Fibroblast of skin of back (primary cell): ENCODE measurements around the gene DYNLL2.
"Not testable (repeated sequence)": the region's sequence is repeated elsewhere in the genome, so short reads cannot be mapped to it uniquely, and the experiment has no call there.

ENCODE experiments used
- DNase-seq: peaks from one replicate; pipeline ENCODE4 v3.0.0-alpha.2; 2013

DYNLL2 gene

GRCh38 chr17:58073266-58073665 is 10.0 kb upstream of the DYNLL2 start:
- DNase-seq: not testable (repeated sequence)

DNA sequence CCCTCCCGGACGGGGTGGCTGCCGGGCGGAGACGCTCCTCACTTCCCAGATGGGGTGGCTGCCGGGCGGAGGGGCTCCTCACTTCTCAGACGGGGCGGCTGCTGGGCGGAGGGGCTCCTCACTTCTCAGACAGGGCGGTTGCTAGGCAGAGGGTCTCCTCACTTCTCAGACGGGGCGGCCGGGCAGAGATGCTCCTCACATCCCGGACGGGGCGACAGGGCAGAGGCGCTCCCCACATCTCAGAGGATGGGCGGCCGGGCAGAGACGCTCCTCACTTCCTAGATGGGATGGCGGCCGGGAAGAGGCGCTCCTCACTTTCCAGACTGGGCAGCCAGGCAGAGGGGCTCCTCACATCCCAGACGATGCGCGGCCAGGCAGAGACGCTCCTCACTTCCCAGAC is 8.8 kb upstream of the DYNLL2 start:
- not testable (repeated sequence) for DNase-seq

DNA sequence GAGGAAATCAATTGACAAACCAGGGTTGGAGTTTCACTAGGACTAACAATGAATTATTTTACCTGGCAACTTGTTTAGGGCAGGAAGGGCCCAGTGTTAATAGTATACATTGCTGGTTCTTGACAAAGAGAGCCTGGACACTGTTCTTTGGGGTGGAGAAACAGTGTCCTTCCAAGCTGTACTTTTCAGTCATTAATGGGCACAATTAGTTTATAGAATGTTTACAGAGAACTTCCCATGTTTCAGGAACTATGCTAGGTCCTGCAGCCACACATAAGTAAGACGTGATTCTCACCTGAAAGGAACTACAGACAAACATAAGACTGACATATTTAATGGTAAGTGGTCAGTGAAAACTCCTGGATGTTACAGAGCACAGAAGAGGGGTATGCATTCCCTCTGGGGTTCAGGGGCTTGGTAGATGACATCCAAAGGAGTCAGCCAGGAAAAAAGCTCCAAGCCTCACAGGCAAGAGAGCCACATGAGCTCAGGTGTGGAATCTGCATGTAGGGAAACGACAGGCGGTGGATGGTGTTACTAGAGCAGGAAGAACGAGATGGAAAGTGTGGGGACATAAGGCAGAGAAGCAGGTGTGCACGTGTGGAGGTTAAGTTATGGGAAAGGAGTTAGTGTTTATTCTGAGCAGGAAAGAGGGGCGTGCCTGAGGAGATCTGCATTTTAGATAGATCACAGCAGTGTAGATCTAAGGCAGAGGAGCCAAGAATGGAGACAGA is 3.8 kb upstream of the DYNLL2 start:
- DNase-seq: no peak

DNA sequence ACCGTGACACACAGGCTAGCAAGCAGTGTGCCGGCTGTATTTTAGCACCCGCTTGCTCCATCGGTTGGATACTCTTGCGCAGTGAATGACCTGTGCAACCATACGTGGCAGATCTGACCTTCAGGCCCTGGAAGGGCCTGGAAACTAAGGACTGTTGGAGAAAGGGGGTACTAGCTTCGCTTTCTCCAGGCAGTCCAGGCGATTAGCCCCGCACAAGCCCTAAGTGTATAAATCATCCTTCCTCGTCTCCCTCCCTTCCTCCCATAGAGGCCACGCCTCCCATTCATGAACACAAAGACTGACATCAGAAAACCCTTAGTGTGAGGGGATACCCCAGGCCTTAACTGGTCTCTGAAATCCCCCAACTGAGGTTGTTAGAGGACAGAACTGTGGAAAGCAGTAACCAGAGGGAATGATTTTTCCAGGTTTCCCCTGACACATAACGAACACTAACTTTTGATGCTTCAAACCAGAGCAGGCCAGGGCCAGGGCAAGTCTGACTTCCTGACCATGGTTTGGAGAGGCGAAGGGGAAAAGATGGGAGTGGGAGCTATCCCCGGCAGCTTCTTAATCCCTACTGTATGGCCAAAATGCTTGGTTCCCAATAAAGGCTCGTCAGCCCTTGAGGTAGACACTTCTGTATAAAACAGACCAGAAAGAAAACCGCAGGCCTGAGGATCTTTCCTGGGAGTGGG is 1.4 kb upstream of the DYNLL2 start:
- no peak for DNase-seq

- no peak for DNase-seq
Observed at GRCh38 chr17:58082341-58082869, 814 bp upstream of the DYNLL2 start.

DNA sequence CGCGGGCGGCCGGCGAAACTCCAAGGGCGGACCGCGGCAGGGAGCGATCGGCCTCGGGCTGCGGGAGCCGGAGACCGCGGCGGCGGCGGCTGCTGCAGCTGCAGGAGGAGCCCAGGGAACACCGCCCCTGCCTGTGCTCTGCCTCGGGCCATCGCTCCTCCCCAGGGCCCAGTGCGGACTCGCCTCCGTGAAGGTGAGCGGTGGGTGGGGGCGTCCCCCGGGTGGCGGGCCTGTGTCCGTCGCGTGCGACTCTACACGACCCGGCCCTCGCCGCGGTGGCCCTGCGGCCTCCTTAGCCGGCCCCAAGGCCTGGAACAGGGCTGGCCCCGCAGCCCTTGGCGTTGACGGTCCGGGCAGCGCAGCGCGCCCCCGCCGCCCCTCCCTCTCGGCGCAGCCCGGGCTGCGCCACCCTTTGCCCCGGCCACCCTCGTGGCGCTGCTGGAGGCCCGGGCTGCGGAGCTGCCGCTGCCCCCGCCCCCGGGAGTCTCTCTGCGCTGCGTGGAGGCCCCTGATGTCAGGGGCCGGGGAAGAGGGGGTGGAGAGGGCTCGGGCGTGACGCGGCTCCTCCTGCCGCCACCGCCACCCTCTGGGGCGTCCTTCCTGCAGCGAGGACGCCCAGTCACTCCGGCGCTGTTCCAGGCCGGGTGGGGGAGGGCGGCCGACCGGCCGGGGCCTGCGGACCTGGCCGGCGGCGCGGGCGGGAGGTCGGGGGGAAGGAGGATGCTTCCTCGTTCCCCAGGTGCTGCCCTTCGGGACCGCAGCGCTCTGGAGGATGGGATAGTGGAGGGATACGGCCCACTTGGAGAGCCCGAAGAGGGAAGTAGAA is 485 bp downstream of the DYNLL2 start:
- DNase-seq: peak; percentile 73

GRCh38 chr17:58084317-58084981 is 1.2 kb downstream of the DYNLL2 start:
- no peak for DNase-seq

- no peak for DNase-seq
Observed at GRCh38 chr17:58085039-58085715, 2.0 kb downstream of the DYNLL2 start.

GRCh38 chr17:58086953-58087352 is 3.7 kb downstream of the DYNLL2 start:
- no peak for DNase-seq

- DNase-seq: no peak
Observed at GRCh38 chr17:58088624-58089023, 5.4 kb downstream of the DYNLL2 start.

GRCh38 chr17:58089111-58089510 is 5.9 kb downstream of the DYNLL2 start:
- no peak for DNase-seq

DNA sequence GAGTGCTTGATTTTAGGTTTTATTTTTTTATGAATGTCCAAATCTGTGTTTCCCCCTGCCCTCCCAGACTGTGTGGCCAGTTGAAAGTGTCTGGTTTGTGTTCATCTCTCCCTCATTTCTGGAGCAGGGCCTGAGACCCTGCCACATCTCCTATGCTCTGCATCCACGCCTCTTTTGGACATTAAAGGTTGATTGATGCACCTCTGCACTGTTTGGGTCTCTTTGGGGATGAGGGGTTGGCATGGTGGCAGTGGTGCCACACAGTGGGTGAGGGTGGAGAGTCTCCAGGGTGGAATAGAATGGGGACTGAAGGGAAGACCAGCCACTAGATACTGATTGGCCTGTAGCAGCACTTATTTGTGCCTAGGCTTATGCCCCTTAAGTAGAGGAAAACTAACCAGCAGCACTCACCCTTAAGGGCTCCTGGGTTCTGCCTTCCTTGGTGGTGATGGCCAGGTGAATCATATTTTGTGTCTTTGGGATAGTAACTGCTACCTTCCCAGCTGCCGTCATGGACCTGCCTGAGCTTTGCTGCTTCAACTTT is 7.9 kb downstream of the DYNLL2 start:
- DNase-seq: no peak

DNA sequence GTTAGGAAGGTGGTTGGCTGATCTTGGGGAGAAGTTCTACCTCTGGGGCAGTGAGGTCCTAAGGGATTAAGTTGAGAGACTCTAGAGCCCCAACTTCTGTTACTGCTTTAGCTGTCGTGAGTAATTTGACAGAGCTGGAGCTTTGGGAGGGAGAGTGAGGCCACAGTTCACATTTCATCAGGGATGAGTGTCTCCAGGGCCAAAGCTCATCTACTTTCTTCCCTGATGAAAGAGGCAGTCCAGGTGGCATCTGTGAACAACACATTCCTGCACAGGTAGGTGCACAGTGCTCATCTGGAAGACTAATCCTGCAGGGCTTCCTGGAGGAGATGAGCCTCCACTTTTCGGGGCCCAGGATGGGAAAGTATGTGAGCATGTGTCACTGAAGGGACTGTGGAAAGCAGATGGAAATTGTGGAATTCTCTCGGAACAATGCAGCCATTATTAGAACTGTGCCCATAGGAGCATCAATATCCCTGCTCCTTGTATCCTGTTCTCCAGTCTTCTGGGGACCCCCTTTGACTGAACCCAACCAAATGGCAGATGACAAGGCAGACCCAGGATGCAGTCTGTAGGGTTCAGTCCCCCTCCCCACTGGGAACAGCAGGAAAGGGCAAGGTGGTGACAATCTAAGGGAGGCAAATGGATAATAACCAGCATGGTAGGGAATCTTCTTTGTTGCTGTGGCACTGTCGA is 9.0 kb downstream of the DYNLL2 start:
- no peak for DNase-seq

DNA sequence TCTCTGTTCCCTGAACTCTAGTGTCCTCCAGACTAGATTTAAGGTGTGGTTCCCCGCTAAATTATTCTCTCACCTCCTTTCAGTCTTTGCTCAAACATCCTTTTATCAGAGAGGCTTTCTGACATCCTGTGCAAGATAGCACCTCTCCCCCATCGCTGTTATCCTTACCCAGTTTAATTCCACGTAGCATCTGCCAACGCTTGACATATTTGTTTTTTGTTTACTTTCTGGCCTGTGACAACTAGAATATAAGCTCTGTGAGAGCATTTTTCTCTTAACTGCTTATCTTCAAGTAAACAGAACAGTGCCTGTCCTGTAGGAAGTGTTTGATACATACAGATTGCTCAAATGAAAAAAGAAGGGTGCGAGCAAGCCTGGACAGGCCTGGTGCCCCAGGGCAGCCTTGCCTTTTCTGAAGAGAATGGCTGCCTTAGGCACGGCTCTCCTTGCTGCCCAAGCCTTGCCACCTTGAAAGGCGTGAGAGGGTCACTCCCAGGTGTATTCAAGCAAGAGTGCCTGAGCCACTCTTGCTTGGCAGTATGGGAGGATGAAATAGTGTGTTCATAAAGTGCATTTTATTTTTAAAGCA is 9.7 kb downstream of the DYNLL2 start:
- DNase-seq: no peak

- no peak for DNase-seq
Observed at GRCh38 chr17:58094118-58094517, 10.9 kb downstream of the DYNLL2 start.

DNA sequence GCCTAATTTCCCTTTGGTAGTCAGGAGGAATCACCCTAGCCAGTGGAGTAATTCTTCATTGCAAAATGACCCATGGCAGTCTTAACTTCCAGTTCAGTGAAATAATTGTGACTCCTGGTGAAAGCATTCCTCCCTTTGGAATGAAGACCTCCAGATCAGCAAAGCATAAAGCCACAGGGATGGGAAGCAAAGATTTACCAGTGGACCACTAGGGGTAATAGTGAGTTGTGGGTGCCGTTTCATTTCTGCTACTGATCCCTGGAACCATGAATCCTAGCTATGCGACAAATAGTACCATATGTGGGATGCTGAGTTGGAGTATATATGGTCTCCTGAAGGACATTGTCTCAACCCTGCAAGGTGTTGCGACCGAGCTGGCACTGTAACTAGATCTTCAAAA is 13.7 kb downstream of the DYNLL2 start:
- no peak for DNase-seq

GRCh38 chr17:58097384-58098088 is 14.3 kb downstream of the DYNLL2 start:
- no peak for DNase-seq

GRCh38 chr17:58100506-58100905 is 17.3 kb downstream of the DYNLL2 start:
- no peak for DNase-seq

- DNase-seq: not testable (repeated sequence)
Observed at GRCh38 chr17:58101898-58102297, 18.7 kb downstream of the DYNLL2 start.

- no peak for DNase-seq
Observed at GRCh38 chr17:58105093-58105492, 21.9 kb downstream of the DYNLL2 start.
